NCI-H187 (cell line): Measurements from ENCODE around the gene SSTR3.
"Not testable (repeated sequence)": the region's sequence is repeated elsewhere in the genome, so short reads cannot be mapped to it uniquely, and the experiment has no call there.

Experiments used
- DNase-seq, 2 experiments: peaks; one replicate each; lab custom pipeline; 2025; lab: John Stamatoyannopoulos, UW

SSTR3 gene

GRCh38 chr22:37242395-37242918 lies 30.2 kb upstream of the SSTR3 start:
- DNase-seq, result no peak

- DNase-seq, result no peak
Observed at GRCh38 chr22:37241351-37242142, 29.3 kb upstream of the SSTR3 start.

GRCh38 chr22:37240941-37241320 lies 28.7 kb upstream of the SSTR3 start:
- DNase-seq, result no peak

GRCh38 chr22:37240240-37240940 lies 28.1 kb upstream of the SSTR3 start:
- DNase-seq, result no peak

GRCh38 chr22:37239336-37240239 lies 27.3 kb upstream of the SSTR3 start:
- no peak for DNase-seq

- no peak for DNase-seq
Observed at GRCh38 chr22:37237371-37238268, 25.3 kb upstream of the SSTR3 start.

- no peak for DNase-seq
Observed at GRCh38 chr22:37235897-37236607, 23.8 kb upstream of the SSTR3 start.

GRCh38 chr22:37234736-37235711 lies 22.7 kb upstream of the SSTR3 start:
- DNase-seq, result no peak

- DNase-seq, result no peak
Observed at GRCh38 chr22:37233751-37234631, 21.7 kb upstream of the SSTR3 start.

GRCh38 chr22:37233371-37233750 lies 21.1 kb upstream of the SSTR3 start:
- DNase-seq, result not testable (repeated sequence)

- DNase-seq, result no peak
Observed at GRCh38 chr22:37232140-37232998, 20.1 kb upstream of the SSTR3 start.

GRCh38 chr22:37231406-37232139 lies 19.3 kb upstream of the SSTR3 start:
- DNase-seq, result no peak

- DNase-seq, result no peak
Observed at GRCh38 chr22:37230673-37231405, 18.6 kb upstream of the SSTR3 start.

- DNase-seq, result no peak
Observed at GRCh38 chr22:37229805-37230672, 17.8 kb upstream of the SSTR3 start.
